ENCODE data around the gene GGTLC2. TPM values are rescaled to one million over a fixed set of nuclear protein-coding genes. Genes with fewer than 3 reads are reported as not detected.

GGTLC2 gene
- total RNA-seq, 3 donors from 2014 or later: not detected

- no peaks in the 10 kb centered on the region for H3K9me3 ChIP-seq
Observed at GRCh38 chr22:22655452-22656290, 11.3 kb downstream of the GGTLC2 start.

DNA sequence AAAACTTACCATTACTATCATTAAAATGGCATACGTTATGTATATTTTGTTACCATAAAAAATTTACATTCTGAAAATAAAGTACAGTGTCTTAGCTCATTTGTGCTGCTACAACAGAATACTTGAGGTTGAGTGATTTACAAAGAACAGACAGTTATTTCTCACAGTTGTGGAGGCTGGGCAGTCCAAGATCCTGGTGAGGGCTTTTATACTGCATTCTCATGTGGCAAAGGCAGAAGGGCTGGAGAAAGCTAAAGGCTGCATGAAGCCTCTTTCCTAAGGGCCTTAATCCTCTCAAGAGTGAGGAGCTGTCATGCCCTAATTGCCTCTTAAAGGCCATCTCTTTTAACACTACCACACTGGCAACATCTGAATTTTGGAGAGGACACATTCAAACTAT is 13.3 kb downstream of the GGTLC2 start:
- DNase-seq (ENCODE audit: low spot score in 2 of 2): no peak
- TF ChIP-seq POLR2A (IDR thresholded peaks at IDR 0.05): no peak
- TF ChIP-seq POLR2AphosphoS5 (IDR thresholded peaks at IDR 0.05): no peak
- H3K36me3 ChIP-seq: no peaks in the 10 kb centered on the region
- H3K4me1 ChIP-seq: no peaks in the 10 kb centered on the region
- H3K27ac ChIP-seq: no peak overlapping the region
- no peaks in the 10 kb centered on the region for H3K27me3 ChIP-seq
- no peaks in the 10 kb centered on the region for H3K9me3 ChIP-seq
- intact Hi-C loops (cut with DNase I; ENCODE audit: low total_unique reads): no loop called here
- H3K4me3 ChIP-seq: no peak overlapping the region

More at GRCh38 chr22:22655452-22656290, 11.3 kb downstream of the GGTLC2 start:
- H3K4me1 ChIP-seq: no peaks in the 10 kb centered on the region
- no peak overlapping the region for H3K4me3 ChIP-seq
- H3K36me3 ChIP-seq: no peaks in the 10 kb centered on the region
- H3K27me3 ChIP-seq: no peaks in the 10 kb centered on the region
- no peak overlapping the region for H3K27ac ChIP-seq
- DNase-seq (ENCODE audit: low spot score in 2 of 2): no peak
- intact Hi-C loops (cut with DNase I; ENCODE audit: low total_unique reads): no loop called here
- no peak for TF ChIP-seq POLR2A (IDR thresholded peaks at IDR 0.05)
- TF ChIP-seq, protein P1, sequence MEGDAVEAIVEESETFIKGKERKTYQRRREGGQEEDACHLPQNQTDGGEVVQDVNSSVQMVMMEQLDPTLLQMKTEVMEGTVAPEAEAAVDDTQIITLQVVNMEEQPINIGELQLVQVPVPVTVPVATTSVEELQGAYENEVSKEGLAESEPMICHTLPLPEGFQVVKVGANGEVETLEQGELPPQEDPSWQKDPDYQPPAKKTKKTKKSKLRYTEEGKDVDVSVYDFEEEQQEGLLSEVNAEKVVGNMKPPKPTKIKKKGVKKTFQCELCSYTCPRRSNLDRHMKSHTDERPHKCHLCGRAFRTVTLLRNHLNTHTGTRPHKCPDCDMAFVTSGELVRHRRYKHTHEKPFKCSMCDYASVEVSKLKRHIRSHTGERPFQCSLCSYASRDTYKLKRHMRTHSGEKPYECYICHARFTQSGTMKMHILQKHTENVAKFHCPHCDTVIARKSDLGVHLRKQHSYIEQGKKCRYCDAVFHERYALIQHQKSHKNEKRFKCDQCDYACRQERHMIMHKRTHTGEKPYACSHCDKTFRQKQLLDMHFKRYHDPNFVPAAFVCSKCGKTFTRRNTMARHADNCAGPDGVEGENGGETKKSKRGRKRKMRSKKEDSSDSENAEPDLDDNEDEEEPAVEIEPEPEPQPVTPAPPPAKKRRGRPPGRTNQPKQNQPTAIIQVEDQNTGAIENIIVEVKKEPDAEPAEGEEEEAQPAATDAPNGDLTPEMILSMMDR (IDR thresholded peaks at IDR 0.05): no peak
- TF ChIP-seq POLR2AphosphoS5 (IDR thresholded peaks at IDR 0.05): no peak

DNA sequence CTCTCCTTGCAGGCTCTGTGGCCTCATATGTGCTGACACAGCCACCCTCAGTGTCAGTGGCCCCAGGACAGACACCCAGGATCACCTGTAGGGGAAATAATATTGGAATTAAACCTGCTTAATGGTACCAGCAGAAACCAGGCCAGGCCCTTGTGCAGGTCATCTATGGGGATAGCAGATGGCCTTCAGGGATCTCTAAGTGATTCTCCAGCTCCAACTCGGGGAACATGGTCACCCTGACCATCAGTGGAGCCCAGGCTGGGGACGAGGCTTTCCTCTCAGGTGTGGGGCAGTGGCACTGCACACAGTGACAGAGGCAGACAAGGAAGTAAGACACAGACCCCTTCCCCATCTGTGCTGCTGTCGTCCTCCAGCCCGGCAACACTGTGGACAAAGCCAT is 16.9 kb downstream of the GGTLC2 start:
- H3K27me3 ChIP-seq: no peaks in the 10 kb centered on the region
- H3K4me3 ChIP-seq: no peak overlapping the region
- TF ChIP-seq, protein P1 (IDR thresholded peaks at IDR 0.05): no peak
- TF ChIP-seq POLR2AphosphoS5 (IDR thresholded peaks at IDR 0.05): no peak
- TF ChIP-seq POLR2A (IDR thresholded peaks at IDR 0.05): no peak
- no peak for DNase-seq (ENCODE audit: low spot score in 2 of 2)
- H3K4me1 ChIP-seq: no peaks in the 10 kb centered on the region
- no peak overlapping the region for H3K27ac ChIP-seq
- no peaks in the 10 kb centered on the region for H3K36me3 ChIP-seq
- no peaks in the 10 kb centered on the region for H3K9me3 ChIP-seq
- intact Hi-C loops (cut with DNase I; ENCODE audit: low total_unique reads): loop anchor here (5.0 kb wide), 1 partner anchor 744 kb away; no protein-coding TSS in a partner anchor

- H3K27ac ChIP-seq: no peak overlapping the region
- no peaks in the 10 kb centered on the region for H3K27me3 ChIP-seq
- no peaks in the 10 kb centered on the region for H3K36me3 ChIP-seq
- no peaks in the 10 kb centered on the region for H3K4me1 ChIP-seq
- H3K9me3 ChIP-seq: no peaks in the 10 kb centered on the region
- H3K4me3 ChIP-seq: no peak overlapping the region
- DNase-seq (ENCODE audit: low spot score in 2 of 2): no peak
- intact Hi-C loops (cut with DNase I; ENCODE audit: low total_unique reads): loop anchor here (5.0 kb wide), 1 partner anchor 745 kb away; no protein-coding TSS in a partner anchor
- TF ChIP-seq POLR2AphosphoS5 (IDR thresholded peaks at IDR 0.05) (no peak), POLR2A (IDR thresholded peaks at IDR 0.05) (no peak)
- TF ChIP-seq, protein P1 (IDR thresholded peaks at IDR 0.05): no peak
Observed at GRCh38 chr22:22662095-22662494, 17.7 kb downstream of the GGTLC2 start.

DNA sequence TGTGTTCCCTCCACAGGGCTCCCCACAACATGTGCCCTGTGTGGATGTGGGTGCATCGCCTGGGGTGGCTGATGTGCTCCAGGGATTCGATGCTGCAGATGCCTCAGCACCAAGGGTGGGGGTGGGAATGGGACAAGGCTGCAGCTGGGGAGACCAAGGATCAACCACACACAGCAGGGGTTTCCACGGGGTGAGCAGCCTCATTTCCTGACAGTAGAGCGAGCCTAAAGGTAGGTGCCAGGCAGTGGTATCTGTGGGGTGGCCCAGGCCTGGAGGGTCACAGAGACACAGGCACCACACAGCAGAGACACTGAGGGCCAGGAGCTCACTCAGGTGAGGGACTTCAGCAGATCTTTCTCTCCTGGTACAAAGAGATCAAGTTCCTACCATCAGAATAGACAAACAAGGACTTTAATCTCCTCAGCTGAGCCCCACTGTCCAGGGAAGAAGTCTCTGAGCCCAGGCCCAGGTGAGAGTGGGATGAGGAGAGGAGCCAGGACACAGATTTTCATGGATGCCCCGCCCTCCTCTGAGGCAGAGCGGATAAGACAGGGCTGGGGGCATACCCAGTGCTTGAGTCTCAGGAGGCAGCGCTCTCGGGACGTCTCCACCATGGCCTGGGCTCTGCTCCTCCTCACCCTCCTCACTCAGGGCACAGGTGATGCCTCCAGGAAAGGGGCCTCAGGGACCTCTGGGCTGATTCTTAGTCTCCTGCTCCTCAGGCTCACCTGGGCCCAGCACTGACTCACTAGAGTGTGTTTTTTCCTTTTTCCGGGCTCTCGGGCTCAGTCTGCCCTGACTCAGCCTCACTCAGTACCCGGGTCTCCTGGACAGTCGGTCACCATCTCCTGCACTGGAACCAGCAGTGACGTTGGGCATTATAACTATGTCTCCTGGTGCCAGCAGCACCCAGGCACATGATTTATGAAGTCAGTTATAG is 19.7 kb downstream of the GGTLC2 start:
- H3K27me3 ChIP-seq: no peaks in the 10 kb centered on the region
- intact Hi-C loops (cut with DNase I; ENCODE audit: low total_unique reads): loop anchor here (5.0 kb wide), 1 partner anchor 747 kb away; no protein-coding TSS in a partner anchor
- no peaks in the 10 kb centered on the region for H3K9me3 ChIP-seq
- TF ChIP-seq, protein P1 (IDR thresholded peaks at IDR 0.05): no peak
- TF ChIP-seq POLR2A (IDR thresholded peaks at IDR 0.05): no peak
- no peak for TF ChIP-seq POLR2AphosphoS5 (IDR thresholded peaks at IDR 0.05)
- no peak overlapping the region for H3K4me3 ChIP-seq
- no peaks in the 10 kb centered on the region for H3K4me1 ChIP-seq
- no peak for DNase-seq (ENCODE audit: low spot score in 2 of 2)
- no peak overlapping the region for H3K27ac ChIP-seq
- H3K36me3 ChIP-seq: no peaks in the 10 kb centered on the region

Data from breast epithelium (tissue), 4 donors.